Activated CD8-positive, alpha-beta memory T cell treated with anti-CD3 and anti-CD28 coated beads for 36 hours (primary cell): ENCODE results near the gene FOXB2. TPM values are rescaled to one million over a fixed set of nuclear protein-coding genes. Genes with fewer than 3 reads are reported as not detected.
"Not testable (repeated sequence)": the region's sequence is repeated elsewhere in the genome, so short reads cannot be mapped to it uniquely, and the experiment has no call there.

Source experiments
- CTCF ChIA-PET: fragments of 350-600 bp; sonication (Branson Sonifier 250); formaldehyde crosslinking; loops from one replicate; lab custom pipeline; 2021; ENCODE audit warnings: antibody characterized with exemption; lab: Charles Lee
- POLR2A ChIA-PET: fragments of 350-600 bp; sonication (Branson Sonifier 250); formaldehyde crosslinking; loops from one replicate; lab custom pipeline; 2021; ENCODE audit warnings: antibody characterized with exemption; lab: Charles Lee
- total RNA-seq, 2 experiments: library from RNA; stranded (reverse); gene quantifications; one replicate each; pipeline ENCODE4 v1.2.3, GENCODE V29; 2021

Gene FOXB2
- total RNA-seq, 2 experiments from 2014 or later, result not detected

- ChIA-PET POLR2A (no interaction called here), CTCF (no interaction called here)
Observed at GRCh38 chr9:77030045-77030444, 10.6 kb downstream of the FOXB2 start.

DNA sequence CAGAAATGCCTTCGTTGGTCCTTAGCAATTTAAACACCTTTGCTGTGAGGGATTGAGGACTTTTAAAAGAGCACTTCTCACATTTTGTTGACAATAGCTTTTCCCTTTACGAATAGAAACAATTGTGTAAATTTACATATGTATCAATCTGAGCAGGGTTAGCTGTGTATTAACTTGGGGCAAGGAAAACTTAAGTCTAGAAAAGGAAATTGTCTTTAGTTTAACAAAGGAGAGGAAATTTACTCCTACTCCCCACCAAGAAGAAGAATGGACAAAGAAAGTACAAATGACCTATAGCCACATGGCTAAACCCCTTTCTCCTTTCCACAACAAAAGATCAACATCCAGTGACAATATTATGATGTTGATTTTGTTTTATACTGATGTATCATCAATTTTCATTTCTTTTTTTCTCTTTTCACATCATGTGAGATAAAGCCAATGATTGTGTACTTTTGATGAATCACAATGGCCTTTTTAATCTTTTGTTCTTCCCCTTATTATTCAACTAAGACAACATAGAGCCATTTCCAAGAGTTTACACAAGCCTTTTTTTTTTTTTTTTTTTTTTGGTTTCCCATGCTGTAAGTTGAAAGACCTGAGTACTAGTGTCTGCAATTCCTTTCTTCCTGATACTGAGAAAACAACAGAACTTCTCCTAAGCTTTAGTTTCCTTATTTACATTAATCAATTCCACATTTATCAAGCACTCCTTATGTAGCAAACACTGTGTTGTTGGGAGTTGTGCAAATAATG lies 19.0 kb downstream of the FOXB2 start:
- ChIA-PET CTCF (no interaction called here), POLR2A (no interaction called here)

- ChIA-PET CTCF (no interaction called here), POLR2A (no interaction called here)
Observed at GRCh38 chr9:77040340-77040739, 20.9 kb downstream of the FOXB2 start.

DNA sequence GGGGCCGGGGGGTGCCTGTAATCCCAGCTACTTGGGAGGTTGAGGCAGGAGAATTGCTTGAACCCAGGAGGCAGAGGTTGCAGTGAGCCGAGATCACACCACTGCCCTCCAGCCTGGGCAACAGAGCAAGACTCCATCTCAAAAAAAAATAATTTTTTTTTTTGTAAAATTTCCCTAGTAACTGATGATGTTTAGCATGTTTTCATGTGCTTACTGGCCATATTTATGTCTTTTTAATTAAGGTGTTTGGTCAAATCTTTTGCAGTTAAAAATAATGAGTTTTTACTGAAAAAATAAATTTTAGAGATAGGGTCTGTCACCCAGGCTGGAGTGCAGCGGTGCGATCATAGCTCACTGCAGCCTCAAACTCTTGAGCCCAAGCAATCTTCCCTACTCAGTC lies 24.3 kb downstream of the FOXB2 start:
- POLR2A ChIA-PET, result not testable (repeated sequence)

DNA sequence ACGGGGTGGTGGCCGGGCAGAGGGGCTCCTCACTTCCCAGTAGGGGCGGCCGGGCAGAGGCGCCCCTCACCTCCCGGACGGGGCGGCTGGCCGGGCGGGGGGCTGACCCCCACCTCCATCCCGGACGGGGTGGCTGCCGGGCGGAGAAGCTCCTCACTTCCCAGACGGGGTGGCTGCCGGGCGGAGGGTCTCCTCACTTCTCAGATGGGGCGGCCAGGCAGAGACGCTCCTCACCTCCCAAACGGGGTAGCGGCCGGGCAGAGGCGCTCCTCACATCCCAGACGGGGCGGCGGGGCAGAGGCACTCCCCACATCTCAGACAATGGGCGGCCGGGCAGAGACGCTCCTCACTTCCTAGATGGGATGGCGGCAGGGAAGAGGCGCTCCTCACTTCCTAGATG lies 41.2 kb downstream of the FOXB2 start:
- POLR2A ChIA-PET, CTCF ChIA-PET: not testable (repeated sequence)

More for the DNA sequence above, 24.3 kb downstream of the FOXB2 start:
- CTCF ChIA-PET, result not testable (repeated sequence)

- ChIA-PET CTCF (no interaction called here), POLR2A (no interaction called here)
Observed at GRCh38 chr9:77063645-77064285, 44.3 kb downstream of the FOXB2 start.

- ChIA-PET CTCF (interaction anchor here (0.6 kb wide), 1 partner anchor 53 kb away, joined by 3 read pairs; no protein-coding TSS in a partner anchor), POLR2A (no interaction called here)
Observed at GRCh38 chr9:77066388-77066787, 46.9 kb downstream of the FOXB2 start.

Other genes with a start within 250 kb of the FOXB2 start
- under 1 TPM; 0.27 to 0.40 TPM for gene PRUNE2, start 113.5 kb upstream of the FOXB2 start, total RNA-seq
- gene VPS13A, start 157.9 kb downstream of the FOXB2 start, total RNA-seq, result 10 to 100 TPM; 32.9 to 34.7 TPM